ENCODE results near the gene ADGRV1.

The ADGRV1 gene

DNA sequence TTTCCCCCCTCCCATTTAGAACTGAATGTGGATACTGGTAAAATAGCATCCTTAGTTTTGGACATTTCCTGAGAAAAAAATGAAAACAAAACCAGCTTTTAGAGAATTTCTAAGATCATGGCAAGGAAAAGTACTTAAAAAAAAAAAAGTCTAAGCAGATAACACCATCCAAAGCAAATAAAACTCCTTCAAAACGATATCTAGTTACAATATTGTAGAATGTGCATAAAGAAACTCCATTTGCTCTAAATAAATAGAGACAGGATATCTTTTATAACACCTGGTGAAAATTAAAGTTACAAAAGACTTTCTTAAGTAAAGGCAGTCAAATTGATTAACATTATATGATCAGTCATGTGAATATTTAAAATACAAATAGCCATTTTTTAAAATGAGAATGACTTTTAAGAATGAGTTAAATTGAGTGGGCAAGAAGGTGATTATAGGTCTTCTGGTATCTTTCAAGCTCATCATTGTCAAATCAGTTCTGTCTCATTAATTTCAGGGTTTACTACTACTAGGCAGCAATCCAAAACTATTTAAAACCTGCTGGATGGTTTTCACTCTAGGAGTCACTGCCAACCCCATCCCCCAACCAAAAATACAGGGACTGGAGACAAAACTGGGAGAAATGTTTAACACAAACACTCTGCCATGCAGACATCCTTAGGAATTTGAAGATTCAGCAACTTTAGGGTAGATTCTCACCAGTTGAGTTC is 382.6 kb downstream of the ADGRV1 start:
- Histone ChIP-seq H3K36me3 (ENCODE audit: insufficient read depth, low read length) (no peaks in the 10 kb centered on the region), H4K20me1 (ENCODE audit: insufficient read depth, low read length, poor library complexity, severe bottlenecking) (no peaks in the 10 kb centered on the region), H3K4me2 (ENCODE audit: low read depth, low read length, poor library complexity, severe bottlenecking) (no peak overlapping the region), H3K4me1 (ENCODE audit: insufficient read depth, low read length, poor library complexity, severe bottlenecking) (no peaks in the 10 kb centered on the region), H3K9me2 (replicated peaks; ENCODE audit: low read depth, low read length) (no peaks in the 10 kb centered on the region), H3K79me2 (ENCODE audit: insufficient read depth, low read length) (no peaks in the 10 kb centered on the region), H3F3A (ENCODE audit: low read depth) (no peaks in the 10 kb centered on the region), H2AFZ (ENCODE audit: low read length) (0 out of 2 replicates have a peak overlapping the region, but pooled peaks have one; percentile 36), H3K9me3 (ENCODE audit: insufficient read depth, low read depth, low read length) (no peaks in the 10 kb centered on the region), H3K9ac (ENCODE audit: low read depth, low read length, poor library complexity, severe bottlenecking) (no peak overlapping the region), H3K4me3 (ENCODE audit: low read length, poor library complexity, severe bottlenecking) (no peak overlapping the region), H3K27me3 (ENCODE audit: insufficient read depth, low read length, poor library complexity, severe bottlenecking) (no peaks in the 10 kb centered on the region)
- TF ChIP-seq, protein P1, sequence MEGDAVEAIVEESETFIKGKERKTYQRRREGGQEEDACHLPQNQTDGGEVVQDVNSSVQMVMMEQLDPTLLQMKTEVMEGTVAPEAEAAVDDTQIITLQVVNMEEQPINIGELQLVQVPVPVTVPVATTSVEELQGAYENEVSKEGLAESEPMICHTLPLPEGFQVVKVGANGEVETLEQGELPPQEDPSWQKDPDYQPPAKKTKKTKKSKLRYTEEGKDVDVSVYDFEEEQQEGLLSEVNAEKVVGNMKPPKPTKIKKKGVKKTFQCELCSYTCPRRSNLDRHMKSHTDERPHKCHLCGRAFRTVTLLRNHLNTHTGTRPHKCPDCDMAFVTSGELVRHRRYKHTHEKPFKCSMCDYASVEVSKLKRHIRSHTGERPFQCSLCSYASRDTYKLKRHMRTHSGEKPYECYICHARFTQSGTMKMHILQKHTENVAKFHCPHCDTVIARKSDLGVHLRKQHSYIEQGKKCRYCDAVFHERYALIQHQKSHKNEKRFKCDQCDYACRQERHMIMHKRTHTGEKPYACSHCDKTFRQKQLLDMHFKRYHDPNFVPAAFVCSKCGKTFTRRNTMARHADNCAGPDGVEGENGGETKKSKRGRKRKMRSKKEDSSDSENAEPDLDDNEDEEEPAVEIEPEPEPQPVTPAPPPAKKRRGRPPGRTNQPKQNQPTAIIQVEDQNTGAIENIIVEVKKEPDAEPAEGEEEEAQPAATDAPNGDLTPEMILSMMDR (conservative IDR thresholded peaks at IDR 0.05; ENCODE audit: low read length) = no peak
- no peak for TF ChIP-seq EZH2phosphoT487 (IDR thresholded peaks at IDR 0.05; ENCODE audit: borderline replicate concordance)

DNA sequence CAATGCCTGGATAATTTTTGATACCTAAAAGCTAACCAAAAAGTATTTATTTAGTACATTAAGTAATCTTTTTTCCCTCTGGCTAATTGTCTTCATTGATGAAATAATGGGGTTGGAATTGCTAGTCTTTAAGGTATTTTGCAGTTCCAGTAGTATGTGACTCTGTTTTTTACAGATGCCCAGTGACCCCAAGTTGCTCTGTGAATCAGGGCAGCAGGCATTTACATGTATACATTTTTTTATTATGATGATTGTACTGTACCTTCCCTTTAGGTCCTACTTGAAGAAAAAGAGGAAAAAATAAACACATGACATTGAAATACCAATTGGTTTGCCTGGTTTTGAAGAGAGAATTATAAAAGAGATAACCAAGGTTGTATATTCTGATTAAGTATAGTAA is 385.5 kb downstream of the ADGRV1 start:
- no peaks in the 10 kb centered on the region for H3K9me2 ChIP-seq (replicated peaks; ENCODE audit: low read depth, low read length)
- H3K79me2 ChIP-seq (ENCODE audit: insufficient read depth, low read length) = no peaks in the 10 kb centered on the region
- H4K20me1 ChIP-seq (ENCODE audit: insufficient read depth, low read length, poor library complexity, severe bottlenecking) = no peaks in the 10 kb centered on the region
- TF ChIP-seq EZH2phosphoT487 (IDR thresholded peaks at IDR 0.05; ENCODE audit: borderline replicate concordance) = no peak
- TF ChIP-seq, protein P1 (conservative IDR thresholded peaks at IDR 0.05; ENCODE audit: low read length) = no peak
- H2AFZ ChIP-seq (ENCODE audit: low read length) = no peak overlapping the region
- H3K9me3 ChIP-seq (ENCODE audit: insufficient read depth, low read depth, low read length) = no peaks in the 10 kb centered on the region
- H3K36me3 ChIP-seq (ENCODE audit: insufficient read depth, low read length) = no peaks in the 10 kb centered on the region
- no peaks in the 10 kb centered on the region for H3K27me3 ChIP-seq (ENCODE audit: insufficient read depth, low read length, poor library complexity, severe bottlenecking)
- no peaks in the 10 kb centered on the region for H3K4me1 ChIP-seq (ENCODE audit: insufficient read depth, low read length, poor library complexity, severe bottlenecking)
- no peak overlapping the region for H3K4me3 ChIP-seq (ENCODE audit: low read length, poor library complexity, severe bottlenecking)
- H3K9ac ChIP-seq (ENCODE audit: low read depth, low read length, poor library complexity, severe bottlenecking) = no peak overlapping the region
- no peak overlapping the region for H3K4me2 ChIP-seq (ENCODE audit: low read depth, low read length, poor library complexity, severe bottlenecking)
- no peaks in the 10 kb centered on the region for H3F3A ChIP-seq (ENCODE audit: low read depth)

DNA sequence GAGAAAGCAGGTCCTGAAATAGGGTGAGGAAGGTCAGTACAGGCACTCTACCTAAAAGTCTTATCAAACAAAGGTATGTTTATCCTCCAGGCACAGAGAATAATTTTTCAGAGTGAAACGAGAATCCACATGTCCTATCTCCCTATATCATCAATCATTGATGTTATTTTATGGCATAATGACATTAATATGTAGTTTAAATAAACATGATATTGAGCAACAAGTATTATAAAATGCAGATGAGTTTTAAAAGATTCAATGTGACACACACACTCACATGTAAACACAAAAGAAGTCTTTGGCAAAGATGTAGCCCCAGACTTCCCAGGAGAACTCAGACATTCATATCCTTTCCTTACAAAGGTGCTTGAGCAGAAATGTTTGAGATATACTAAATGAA is 389.1 kb downstream of the ADGRV1 start:
- no peak overlapping the region for H3K9ac ChIP-seq (ENCODE audit: low read depth, low read length, poor library complexity, severe bottlenecking)
- no peaks in the 10 kb centered on the region for H3K9me3 ChIP-seq (ENCODE audit: insufficient read depth, low read depth, low read length)
- H3K4me1 ChIP-seq (ENCODE audit: insufficient read depth, low read length, poor library complexity, severe bottlenecking) = no peaks in the 10 kb centered on the region
- H2AFZ ChIP-seq (ENCODE audit: low read length) = no peak overlapping the region
- no peaks in the 10 kb centered on the region for H3K9me2 ChIP-seq (replicated peaks; ENCODE audit: low read depth, low read length)
- H4K20me1 ChIP-seq (ENCODE audit: insufficient read depth, low read length, poor library complexity, severe bottlenecking) = no peaks in the 10 kb centered on the region
- H3K4me2 ChIP-seq (ENCODE audit: low read depth, low read length, poor library complexity, severe bottlenecking) = no peak overlapping the region
- no peaks in the 10 kb centered on the region for H3K27me3 ChIP-seq (ENCODE audit: insufficient read depth, low read length, poor library complexity, severe bottlenecking)
- TF ChIP-seq EZH2phosphoT487 (IDR thresholded peaks at IDR 0.05; ENCODE audit: borderline replicate concordance) = no peak
- TF ChIP-seq, protein P1 (conservative IDR thresholded peaks at IDR 0.05; ENCODE audit: low read length) = no peak
- H3F3A ChIP-seq (ENCODE audit: low read depth) = no peaks in the 10 kb centered on the region
- no peaks in the 10 kb centered on the region for H3K36me3 ChIP-seq (ENCODE audit: insufficient read depth, low read length)
- no peak overlapping the region for H3K4me3 ChIP-seq (ENCODE audit: low read length, poor library complexity, severe bottlenecking)
- H3K79me2 ChIP-seq (ENCODE audit: insufficient read depth, low read length) = no peaks in the 10 kb centered on the region

All from Loucy (cell line).